Activated gamma-delta T cell treated with anti-CD3 and anti-CD28 coated beads, Interleukin-2, amount 50 U/mL, for 16 hours (primary cell): ENCODE measurements around the gene SEC23A.
"Not testable (repeated sequence)": the region's sequence is repeated elsewhere in the genome, so short reads cannot be mapped to it uniquely, and the experiment has no call there.

ENCODE experiments used
- DNase-seq: peaks from one replicate; pipeline ENCODE4 v3.0.0-alpha.2; 2020; ENCODE audit warnings: low read depth

The SEC23A gene

GRCh38 chr14:39091716-39092115 is 11.3 kb downstream of the SEC23A start:
- no peak for DNase-seq

GRCh38 chr14:39090548-39091111 is 12.4 kb downstream of the SEC23A start:
- no peak for DNase-seq

GRCh38 chr14:39087493-39087892 is 15.5 kb downstream of the SEC23A start:
- DNase-seq, result no peak

- DNase-seq, result no peak
Measured at GRCh38 chr14:39085933-39086332, 17.1 kb downstream of the SEC23A start.

GRCh38 chr14:39083127-39083526 is 19.9 kb downstream of the SEC23A start:
- no peak for DNase-seq

- DNase-seq, result no peak
Measured at GRCh38 chr14:39080886-39081285, 22.1 kb downstream of the SEC23A start.

GRCh38 chr14:39071096-39071495 is 31.9 kb downstream of the SEC23A start:
- DNase-seq, result no peak

GRCh38 chr14:39069923-39070322 is 33.1 kb downstream of the SEC23A start:
- DNase-seq, result no peak

GRCh38 chr14:39069169-39069805 is 33.7 kb downstream of the SEC23A start:
- DNase-seq, result not testable (repeated sequence)

GRCh38 chr14:39060818-39061437 is 42.1 kb downstream of the SEC23A start:
- DNase-seq, result no peak

GRCh38 chr14:39055786-39056474 is 47.1 kb downstream of the SEC23A start:
- DNase-seq, result no peak

GRCh38 chr14:39052869-39053454 is 50.1 kb downstream of the SEC23A start:
- not testable (repeated sequence) for DNase-seq

GRCh38 chr14:39050389-39050788 is 52.6 kb downstream of the SEC23A start:
- no peak for DNase-seq

- not testable (repeated sequence) for DNase-seq
Measured at GRCh38 chr14:39045889-39046288, 57.1 kb downstream of the SEC23A start.

GRCh38 chr14:39043352-39043943 is 59.6 kb downstream of the SEC23A start:
- DNase-seq, result no peak

- no peak for DNase-seq
Measured at GRCh38 chr14:39040529-39040928, 62.5 kb downstream of the SEC23A start.

- DNase-seq, result no peak
Measured at GRCh38 chr14:39038542-39038941, 64.5 kb downstream of the SEC23A start.

GRCh38 chr14:39036760-39037159 is 66.3 kb downstream of the SEC23A start:
- DNase-seq, result no peak

GRCh38 chr14:39035336-39035735 is 67.7 kb downstream of the SEC23A start:
- DNase-seq, result no peak

- DNase-seq, result no peak
Measured at GRCh38 chr14:39034481-39035296, 68.3 kb downstream of the SEC23A start.

- no peak for DNase-seq
Measured at GRCh38 chr14:39033371-39033770, 69.7 kb downstream of the SEC23A start.
